ENCODE data around the gene RGPD4.

Gene RGPD4

GRCh38 chr2:107932488-107932887 is 105.8 kb downstream of the RGPD4 start:
- no peak for DNase-seq

- no peak for DNase-seq
Measured at GRCh38 chr2:107932979-107933378, 106.3 kb downstream of the RGPD4 start.

DNA sequence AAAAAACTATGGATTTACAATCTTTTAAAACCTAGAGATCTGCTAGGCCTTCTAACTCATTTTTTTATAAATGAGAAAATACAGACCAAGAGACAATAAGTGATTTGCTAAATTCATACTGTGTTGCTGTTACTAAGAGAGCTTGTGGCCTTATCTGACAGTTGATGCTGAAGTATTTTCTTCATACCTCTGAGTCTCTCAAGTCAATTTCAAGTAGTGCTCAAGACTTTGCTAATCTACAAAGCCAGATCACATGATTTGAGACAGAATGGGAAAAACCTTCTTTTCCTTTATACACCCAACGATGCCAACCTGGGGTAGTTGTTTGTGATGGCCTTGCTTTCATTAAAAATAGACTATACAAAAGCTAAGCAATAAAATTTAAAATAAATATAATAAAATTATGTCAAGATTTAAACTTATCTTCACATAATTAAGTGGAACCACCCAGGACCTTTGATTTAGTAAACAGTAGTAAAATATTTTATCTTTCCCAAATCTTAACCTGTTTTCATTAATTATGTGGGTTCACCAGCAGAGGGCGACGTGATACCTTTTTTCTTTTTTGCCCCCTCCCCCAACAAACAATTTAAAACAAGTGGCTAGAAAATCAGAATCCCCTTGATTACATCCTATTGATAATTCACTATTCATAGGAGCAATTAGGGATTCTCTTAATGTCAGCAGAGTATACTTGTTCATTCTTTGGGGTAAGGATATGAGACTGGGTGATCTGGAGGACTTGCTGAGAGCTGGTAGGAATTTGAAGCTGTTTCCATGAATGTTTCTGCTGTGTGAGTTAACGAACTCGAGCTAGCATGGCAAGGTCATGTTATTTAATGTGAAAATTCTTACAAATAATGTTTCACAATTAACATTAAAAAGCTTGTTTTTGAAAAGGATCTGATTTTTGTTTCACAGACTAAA is 110.0 kb downstream of the RGPD4 start:
- DNase-seq = no peak

Data from GF-D8 (cell line).